GM12875 (cell line): Measurements from ENCODE around the gene MRPS34.

Experiments used
- H3K4me3 ChIP-seq: one replicate; pipeline ENCODE4 v1.5.1; 2011; ENCODE audit warnings: low read depth, low read length, control low read depth
- CTCF ChIP-seq: IDR thresholded peaks from 2 replicates; pipeline ENCODE4 v1.5.1; 2011; ENCODE audit warnings: low read depth, mild to moderate bottlenecking, control low read depth, inconsistent platforms, low read length, moderate library complexity, borderline replicate concordance; ENCODE audit not compliant: insufficient read depth

MRPS34 gene

GRCh38 chr16:1771188-1771863, 1.6 kb downstream of the MRPS34 start, which contains the start of gene NME3:
Gene NME3 (minus strand): TSS chr16:1771543. CDS start chr16:1771534, 9 bp downstream.
- peak within 1 kb of the TSS; percentile 96 for H3K4me3 ChIP-seq
- TF ChIP-seq CTCF: no peak

- peak overlapping the region; percentile 96 for H3K4me3 ChIP-seq
- no peak for TF ChIP-seq CTCF
Measured at GRCh38 chr16:1770328-1771187, 2.4 kb downstream of the MRPS34 start.

GRCh38 chr16:1769402-1770300, 3.3 kb downstream of the MRPS34 start:
- no peak overlapping the region for H3K4me3 ChIP-seq
- TF ChIP-seq CTCF: no peak

GRCh38 chr16:1768767-1769401, 4.0 kb downstream of the MRPS34 start:
- no peak for TF ChIP-seq CTCF

GRCh38 chr16:1768061-1768766, 4.7 kb downstream of the MRPS34 start:
- no peak overlapping the region for H3K4me3 ChIP-seq

More at GRCh38 chr16:1768767-1769401, 4.0 kb downstream of the MRPS34 start:
- H3K4me3 ChIP-seq: no peak overlapping the region

More at GRCh38 chr16:1768061-1768766, 4.7 kb downstream of the MRPS34 start:
- no peak for TF ChIP-seq CTCF
